ENCODE results near the gene SMIM17. TPM values are rescaled to one million over a fixed set of nuclear protein-coding genes. Genes with fewer than 3 reads are reported as not detected.

SMIM17 gene
- total and polyA plus RNA-seq, 2 of the 13 experiments (the other 11 are each of a cell fraction or from before 2014, with no cell fraction given), result 0.21 to 0.53 TPM

DNA sequence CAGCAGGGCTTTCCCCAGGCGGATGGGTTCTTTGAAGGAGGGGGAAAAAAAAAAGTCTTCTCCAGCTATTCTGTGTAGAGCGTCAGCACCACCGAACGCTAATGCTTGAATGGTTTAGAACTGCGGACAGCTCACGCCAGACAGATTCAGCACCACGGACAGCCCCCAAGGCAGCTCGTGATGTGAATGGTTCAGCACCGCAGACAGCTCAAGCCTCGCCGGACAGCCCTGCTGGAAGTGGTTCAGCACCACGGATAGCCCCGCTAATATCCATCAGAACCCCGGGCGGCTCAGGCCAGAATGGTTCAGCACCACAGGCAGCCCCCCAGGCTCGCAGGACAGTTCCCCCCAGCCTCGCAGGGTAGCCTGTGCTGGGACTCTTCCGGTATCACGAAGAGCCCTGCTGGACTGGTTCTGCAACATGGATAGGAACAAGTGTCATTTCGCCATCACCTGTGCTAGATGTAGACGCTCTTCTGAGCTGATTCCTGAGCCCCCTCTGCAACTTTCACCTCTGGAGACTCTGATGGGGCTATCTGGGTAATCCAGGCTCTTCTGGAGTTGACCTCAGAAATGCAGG, 4.9 kb upstream of the SMIM17 start (continued):
- peak; percentile 100 for TF ChIP-seq TSC22D2 (CRISPR knock-in tag; IDR thresholded peaks at IDR 0.05; ENCODE audit: borderline replicate concordance)
- TF ChIP-seq, protein P1, sequence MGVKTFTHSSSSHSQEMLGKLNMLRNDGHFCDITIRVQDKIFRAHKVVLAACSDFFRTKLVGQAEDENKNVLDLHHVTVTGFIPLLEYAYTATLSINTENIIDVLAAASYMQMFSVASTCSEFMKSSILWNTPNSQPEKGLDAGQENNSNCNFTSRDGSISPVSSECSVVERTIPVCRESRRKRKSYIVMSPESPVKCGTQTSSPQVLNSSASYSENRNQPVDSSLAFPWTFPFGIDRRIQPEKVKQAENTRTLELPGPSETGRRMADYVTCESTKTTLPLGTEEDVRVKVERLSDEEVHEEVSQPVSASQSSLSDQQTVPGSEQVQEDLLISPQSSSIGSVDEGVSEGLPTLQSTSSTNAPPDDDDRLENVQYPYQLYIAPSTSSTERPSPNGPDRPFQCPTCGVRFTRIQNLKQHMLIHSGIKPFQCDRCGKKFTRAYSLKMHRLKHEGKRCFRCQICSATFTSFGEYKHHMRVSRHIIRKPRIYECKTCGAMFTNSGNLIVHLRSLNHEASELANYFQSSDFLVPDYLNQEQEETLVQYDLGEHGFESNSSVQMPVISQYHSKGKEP (CRISPR knock-in tag; IDR thresholded peaks at IDR 0.05), result peak; percentile 100
- no peak for TF ChIP-seq GABPA (IDR thresholded peaks at IDR 0.05; ENCODE audit: low read depth, low read length)
- TF ChIP-seq GABPA (CRISPR knock-in tag; IDR thresholded peaks at IDR 0.05; ENCODE audit: low read depth), result peak; percentile 73
- TF ChIP-seq, protein P2, sequence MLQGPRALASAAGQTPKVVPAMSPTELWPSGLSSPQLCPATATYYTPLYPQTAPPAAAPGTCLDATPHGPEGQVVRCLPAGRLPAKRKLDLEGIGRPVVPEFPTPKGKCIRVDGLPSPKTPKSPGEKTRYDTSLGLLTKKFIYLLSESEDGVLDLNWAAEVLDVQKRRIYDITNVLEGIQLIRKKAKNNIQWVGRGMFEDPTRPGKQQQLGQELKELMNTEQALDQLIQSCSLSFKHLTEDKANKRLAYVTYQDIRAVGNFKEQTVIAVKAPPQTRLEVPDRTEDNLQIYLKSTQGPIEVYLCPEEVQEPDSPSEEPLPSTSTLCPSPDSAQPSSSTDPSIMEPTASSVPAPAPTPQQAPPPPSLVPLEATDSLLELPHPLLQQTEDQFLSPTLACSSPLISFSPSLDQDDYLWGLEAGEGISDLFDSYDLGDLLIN (CRISPR knock-in tag; IDR thresholded peaks at IDR 0.05; ENCODE audit: borderline replicate concordance), result peak; percentile 100; the same call in 1 of the 2 replicates
- peak; percentile 99 for TF ChIP-seq ZNF20 (CRISPR knock-in tag; IDR thresholded peaks at IDR 0.05)
- peak; percentile 92; the same call in 1 of the 2 replicates for TF ChIP-seq REXO4 (CRISPR knock-in tag; IDR thresholded peaks at IDR 0.05; ENCODE audit: borderline replicate concordance)
- TF ChIP-seq ZNF713 (CRISPR knock-in tag; IDR thresholded peaks at IDR 0.05), result peak; percentile 90
- TF ChIP-seq SSRP1 (CRISPR knock-in tag; IDR thresholded peaks at IDR 0.05), result no peak
- TF ChIP-seq ZNF138 (CRISPR knock-in tag; IDR thresholded peaks at IDR 0.05; ENCODE audit: low read depth), result peak; percentile 100
- peak; percentile 93; the same call in 1 of the 2 replicates for TF ChIP-seq ARID2 (CRISPR knock-in tag; IDR thresholded peaks at IDR 0.05; ENCODE audit: borderline replicate concordance)
- peak; percentile 96 for TF ChIP-seq PPARG (CRISPR knock-in tag; conservative IDR thresholded peaks at IDR 0.05)
- peak; percentile 95; the same call in 1 of the 2 replicates for TF ChIP-seq ZNF619 (CRISPR knock-in tag; IDR thresholded peaks at IDR 0.05)
- no peak for TF ChIP-seq ZNF34 (CRISPR knock-in tag; IDR thresholded peaks at IDR 0.05; ENCODE audit: borderline replicate concordance)
- TF ChIP-seq ARNT2 (CRISPR knock-in tag; IDR thresholded peaks at IDR 0.05; ENCODE audit: low read depth), result peak; percentile 99
- TF ChIP-seq, protein P3, sequence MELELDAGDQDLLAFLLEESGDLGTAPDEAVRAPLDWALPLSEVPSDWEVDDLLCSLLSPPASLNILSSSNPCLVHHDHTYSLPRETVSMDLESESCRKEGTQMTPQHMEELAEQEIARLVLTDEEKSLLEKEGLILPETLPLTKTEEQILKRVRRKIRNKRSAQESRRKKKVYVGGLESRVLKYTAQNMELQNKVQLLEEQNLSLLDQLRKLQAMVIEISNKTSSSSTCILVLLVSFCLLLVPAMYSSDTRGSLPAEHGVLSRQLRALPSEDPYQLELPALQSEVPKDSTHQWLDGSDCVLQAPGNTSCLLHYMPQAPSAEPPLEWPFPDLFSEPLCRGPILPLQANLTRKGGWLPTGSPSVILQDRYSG (CRISPR knock-in tag; IDR thresholded peaks at IDR 0.05), result peak; percentile 100
- TF ChIP-seq ZNF7 (CRISPR knock-in tag; IDR thresholded peaks at IDR 0.05), result peak; percentile 94
- TF ChIP-seq KLF9 (CRISPR knock-in tag; IDR thresholded peaks at IDR 0.05; ENCODE audit: low read depth), result peak; percentile 99
- TF ChIP-seq MXD4 (CRISPR knock-in tag; IDR thresholded peaks at IDR 0.05), result peak; percentile 99
- TF ChIP-seq, protein P4, sequence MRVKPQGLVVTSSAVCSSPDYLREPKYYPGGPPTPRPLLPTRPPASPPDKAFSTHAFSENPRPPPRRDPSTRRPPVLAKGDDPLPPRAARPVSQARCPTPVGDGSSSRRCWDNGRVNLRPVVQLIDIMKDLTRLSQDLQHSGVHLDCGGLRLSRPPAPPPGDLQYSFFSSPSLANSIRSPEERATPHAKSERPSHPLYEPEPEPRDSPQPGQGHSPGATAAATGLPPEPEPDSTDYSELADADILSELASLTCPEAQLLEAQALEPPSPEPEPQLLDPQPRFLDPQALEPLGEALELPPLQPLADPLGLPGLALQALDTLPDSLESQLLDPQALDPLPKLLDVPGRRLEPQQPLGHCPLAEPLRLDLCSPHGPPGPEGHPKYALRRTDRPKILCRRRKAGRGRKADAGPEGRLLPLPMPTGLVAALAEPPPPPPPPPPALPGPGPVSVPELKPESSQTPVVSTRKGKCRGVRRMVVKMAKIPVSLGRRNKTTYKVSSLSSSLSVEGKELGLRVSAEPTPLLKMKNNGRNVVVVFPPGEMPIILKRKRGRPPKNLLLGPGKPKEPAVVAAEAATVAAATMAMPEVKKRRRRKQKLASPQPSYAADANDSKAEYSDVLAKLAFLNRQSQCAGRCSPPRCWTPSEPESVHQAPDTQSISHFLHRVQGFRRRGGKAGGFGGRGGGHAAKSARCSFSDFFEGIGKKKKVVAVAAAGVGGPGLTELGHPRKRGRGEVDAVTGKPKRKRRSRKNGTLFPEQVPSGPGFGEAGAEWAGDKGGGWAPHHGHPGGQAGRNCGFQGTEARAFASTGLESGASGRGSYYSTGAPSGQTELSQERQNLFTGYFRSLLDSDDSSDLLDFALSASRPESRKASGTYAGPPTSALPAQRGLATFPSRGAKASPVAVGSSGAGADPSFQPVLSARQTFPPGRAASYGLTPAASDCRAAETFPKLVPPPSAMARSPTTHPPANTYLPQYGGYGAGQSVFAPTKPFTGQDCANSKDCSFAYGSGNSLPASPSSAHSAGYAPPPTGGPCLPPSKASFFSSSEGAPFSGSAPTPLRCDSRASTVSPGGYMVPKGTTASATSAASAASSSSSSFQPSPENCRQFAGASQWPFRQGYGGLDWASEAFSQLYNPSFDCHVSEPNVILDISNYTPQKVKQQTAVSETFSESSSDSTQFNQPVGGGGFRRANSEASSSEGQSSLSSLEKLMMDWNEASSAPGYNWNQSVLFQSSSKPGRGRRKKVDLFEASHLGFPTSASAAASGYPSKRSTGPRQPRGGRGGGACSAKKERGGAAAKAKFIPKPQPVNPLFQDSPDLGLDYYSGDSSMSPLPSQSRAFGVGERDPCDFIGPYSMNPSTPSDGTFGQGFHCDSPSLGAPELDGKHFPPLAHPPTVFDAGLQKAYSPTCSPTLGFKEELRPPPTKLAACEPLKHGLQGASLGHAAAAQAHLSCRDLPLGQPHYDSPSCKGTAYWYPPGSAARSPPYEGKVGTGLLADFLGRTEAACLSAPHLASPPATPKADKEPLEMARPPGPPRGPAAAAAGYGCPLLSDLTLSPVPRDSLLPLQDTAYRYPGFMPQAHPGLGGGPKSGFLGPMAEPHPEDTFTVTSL (CRISPR knock-in tag; IDR thresholded peaks at IDR 0.05; ENCODE audit: borderline replicate concordance), result peak; percentile 92
- TF ChIP-seq SMAD9 (CRISPR knock-in tag; IDR thresholded peaks at IDR 0.05), result peak; percentile 99

Measured in HepG2 (cell line).